NCI-H1105 treated with DMSO at 0.1 percent for 48 hours (cell line): ENCODE data around the gene ZNF268.
A peak's percentile ranks its signal among the peaks of the same experiment; 100 is the strongest.

Experiments used
- DNase-seq: peaks from one replicate; lab custom pipeline; 2025; lab: John Stamatoyannopoulos, UW

Gene ZNF268

DNA sequence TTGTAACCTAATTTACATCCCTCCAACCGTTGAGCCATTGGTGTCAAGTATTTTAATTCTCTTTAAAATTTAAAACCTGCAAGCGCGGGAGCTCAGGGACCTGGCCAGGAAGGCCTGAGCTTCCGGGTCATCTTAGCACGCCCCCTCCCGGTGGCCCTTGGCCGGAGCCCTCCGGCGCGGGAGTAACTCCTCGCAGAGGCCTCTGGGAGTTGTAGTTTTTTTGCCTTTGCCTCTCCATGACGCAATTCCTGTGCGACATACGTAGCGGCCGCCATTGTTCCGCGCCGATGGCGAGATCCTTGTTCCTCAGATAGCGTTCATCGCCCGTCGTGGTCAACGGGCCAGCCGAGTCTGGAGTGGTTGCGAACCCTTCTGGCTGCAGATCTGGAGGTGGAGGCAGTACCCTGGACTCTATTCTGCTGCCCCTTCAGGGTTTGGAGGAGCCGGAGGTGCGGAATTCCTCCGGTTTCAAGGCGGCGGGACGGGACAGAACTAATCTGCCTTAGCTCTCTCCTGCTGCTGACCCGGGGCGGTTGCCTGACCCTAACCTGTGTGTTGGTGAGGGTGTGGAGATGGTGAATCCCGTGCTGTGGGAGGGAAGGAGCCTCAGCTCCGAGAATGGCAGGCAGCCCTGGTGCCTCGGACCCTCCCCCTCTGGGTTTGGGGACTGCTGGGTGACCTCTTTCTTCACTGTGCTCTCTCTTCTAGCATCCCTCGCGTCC, at the start of gene ZNF268:
ZNF268 (plus strand) TSS at position 258 of the 722 bp plus-strand sequence. CDS start 503 bp downstream, outside the sequence.
- peak; percentile 92 for DNase-seq

DNA sequence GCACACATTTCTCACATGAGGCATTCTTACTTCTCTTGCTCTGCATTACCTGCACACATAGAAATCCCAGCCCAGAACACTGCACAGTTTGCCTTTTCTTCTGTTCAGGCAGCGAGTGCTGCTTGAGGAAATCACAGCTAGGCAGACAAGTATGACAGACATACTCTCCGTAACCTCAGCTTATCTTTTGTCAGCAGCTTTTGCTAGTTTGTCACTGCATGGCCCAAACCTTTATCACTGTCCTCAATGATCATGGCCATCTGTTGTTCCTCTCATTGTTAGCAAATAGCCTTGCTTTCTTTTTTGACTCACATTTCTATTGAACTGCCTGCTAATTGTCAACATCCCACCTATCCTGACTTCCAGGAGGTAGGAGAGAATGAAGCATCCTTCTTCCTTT, 45.5 kb upstream of the ZNF268 start:
- no peak for DNase-seq

DNA sequence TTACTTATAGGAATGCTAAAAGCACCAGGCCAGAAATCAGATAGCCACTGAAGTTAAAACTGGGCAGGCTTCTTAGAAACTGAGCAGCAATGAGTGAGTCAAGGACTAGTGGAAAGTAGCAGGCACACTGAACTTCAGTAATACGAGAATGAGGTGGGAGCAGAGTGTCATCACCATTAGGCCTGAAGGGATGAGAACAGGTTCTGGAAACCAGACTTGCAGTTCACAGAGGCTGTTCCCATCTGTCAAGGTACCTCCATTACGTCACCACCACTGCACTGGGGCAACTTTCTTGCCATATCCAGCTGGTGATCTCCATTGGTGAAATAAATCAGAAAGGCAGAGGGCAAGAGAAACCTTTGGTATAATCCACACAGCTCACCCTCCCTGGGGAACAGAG, 35.3 kb upstream of the ZNF268 start:
- DNase-seq, result no peak

DNA sequence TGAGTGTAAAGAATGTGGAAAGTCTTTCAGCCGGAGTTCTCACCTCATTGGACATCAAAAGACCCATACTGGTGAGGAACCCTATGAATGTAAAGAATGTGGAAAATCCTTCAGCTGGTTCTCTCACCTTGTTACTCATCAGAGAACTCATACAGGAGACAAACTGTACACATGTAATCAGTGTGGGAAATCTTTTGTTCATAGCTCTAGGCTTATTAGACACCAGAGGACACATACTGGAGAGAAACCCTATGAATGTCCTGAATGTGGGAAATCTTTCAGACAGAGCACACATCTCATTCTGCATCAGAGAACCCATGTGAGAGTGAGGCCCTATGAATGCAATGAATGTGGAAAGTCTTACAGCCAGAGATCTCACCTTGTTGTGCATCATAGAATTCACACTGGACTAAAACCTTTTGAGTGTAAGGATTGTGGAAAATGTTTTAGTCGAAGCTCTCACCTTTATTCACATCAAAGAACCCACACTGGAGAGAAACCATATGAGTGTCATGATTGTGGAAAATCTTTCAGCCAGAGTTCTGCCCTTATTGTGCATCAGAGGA, 25.1 kb upstream of the ZNF268 start:
- no peak for DNase-seq

DNA sequence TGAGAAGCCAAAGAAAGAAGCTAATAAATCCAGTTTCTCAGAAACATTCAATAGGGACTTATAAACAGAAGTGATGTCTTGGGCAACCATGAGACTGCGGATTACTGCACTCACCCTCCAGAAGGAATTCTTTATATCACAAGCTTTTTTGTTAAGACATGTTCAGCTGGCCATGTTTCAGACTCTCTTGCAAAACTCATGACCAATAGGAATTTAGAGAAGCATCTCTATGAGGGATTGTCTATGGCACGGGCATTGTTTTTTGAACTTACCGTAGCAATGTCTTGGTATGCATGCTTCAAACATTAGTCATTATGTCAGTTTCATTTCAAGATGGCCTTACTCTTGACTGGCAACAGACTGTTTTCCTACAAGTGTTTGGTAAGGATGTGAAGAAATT, 15.5 kb upstream of the ZNF268 start:
- DNase-seq, result no peak

DNA sequence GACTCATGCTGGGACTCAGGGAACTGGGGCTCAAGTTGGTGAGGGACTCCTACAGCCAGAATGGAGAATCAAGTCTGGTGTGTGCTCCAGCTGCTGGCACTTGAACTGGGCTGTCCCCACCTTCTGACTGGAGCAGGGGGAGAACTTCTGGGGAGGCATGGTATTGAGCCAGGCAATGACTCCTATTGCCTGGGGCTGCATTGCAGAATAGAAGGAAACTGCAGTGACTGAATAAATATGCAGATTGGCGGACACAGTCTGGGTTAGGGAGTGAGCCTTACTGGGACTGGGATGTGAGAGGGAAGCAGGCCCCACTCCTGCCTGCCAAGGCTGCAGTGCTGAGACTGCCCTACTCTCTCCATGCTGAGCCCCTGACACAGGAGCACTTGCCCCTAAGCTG, 8.8 kb upstream of the ZNF268 start:
- DNase-seq, result no peak

DNA sequence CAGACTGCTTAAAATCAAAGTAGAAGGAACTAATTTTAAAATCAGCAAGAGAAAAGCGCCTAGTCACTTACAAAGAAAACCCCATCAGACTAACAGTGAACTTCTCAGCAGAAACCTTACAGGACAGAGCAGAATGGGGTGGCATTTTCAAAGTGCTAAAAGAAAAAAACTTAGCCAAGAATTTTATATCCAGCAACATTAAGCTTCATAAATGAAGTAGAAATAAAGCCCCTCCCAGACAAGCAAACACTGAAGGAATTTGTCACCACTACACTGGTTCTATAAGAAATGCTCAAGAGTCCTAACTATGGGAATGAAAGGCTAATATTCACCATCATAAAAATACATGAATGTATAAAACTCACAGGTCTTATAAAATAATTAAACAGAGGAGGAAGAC, 6.4 kb upstream of the ZNF268 start:
- DNase-seq, result no peak

DNA sequence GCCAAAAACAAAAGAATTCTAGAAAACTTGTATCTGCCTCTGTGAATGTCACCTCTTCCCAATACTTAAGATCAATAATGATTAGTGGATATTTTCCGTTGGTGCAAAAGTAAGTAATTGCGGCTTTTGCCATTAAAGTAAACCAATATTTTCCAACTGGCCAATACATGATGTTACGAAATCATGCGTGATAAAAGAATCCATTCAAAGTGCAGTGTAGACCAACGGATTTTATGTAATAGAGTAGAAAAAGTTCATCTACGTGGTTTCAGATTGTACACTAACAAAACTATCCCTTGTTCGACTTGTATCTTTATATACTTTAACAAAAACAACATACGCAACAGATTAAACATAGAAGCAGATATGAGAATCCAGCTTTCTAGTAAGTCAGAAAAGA, 626 bp upstream of the ZNF268 start:
- DNase-seq, result no peak

DNA sequence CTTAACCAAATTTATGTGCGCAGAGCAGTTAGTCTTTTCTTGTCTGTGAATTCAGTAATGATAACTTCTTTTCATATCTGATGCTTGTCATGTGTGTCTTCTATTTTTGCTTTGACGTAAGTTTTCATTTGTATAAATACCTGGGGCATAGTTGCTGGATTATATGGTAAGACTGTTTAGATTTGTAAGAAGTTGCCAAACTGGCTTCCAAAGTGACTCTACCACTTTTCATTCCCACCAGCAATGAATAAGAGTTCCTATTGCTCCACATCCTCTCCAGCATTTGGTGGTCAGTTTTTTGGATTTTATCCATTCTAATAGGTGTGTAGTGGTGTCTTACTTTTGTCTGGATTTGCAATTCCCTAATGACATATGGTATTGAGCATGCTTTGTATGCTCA, 8.9 kb downstream of the ZNF268 start:
- DNase-seq, result no peak

DNA sequence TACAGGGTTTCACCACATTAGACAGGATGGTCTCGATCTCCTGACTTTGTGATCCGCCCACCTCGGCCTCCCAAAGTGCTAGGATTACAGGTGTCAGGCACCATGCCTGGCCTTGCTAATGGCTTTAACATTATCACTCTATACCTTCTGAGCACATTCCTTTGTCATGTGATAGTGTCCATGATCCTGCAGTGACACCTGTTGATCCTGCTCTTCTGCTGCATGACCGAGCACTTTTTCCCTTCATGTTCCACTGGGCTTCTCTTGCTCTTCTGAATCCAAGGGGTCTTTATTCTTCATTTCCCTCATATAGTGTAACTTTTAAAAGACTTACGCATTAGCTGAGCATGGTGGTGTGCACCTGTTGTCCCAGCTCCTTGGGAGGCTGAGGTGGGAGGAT, 11.6 kb downstream of the ZNF268 start:
- DNase-seq, result no peak

DNA sequence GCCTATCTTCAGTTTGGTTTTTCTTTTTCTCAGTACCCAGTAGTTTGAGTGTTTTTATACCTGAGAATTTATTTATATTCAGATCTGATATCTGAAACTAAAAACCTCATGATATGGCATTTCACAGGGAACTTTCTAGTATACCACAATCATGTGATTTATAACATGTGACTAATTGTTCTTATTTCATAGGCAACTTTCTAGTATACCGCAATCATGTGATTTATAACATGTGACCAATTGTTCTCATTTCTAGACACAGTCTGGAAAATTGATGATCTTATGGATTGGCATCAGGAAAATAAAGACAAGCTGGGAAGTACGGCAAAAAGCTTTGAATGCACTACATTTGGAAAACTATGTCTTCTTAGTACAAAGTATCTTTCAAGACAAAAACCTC, 20.6 kb downstream of the ZNF268 start:
- DNase-seq, result no peak

DNA sequence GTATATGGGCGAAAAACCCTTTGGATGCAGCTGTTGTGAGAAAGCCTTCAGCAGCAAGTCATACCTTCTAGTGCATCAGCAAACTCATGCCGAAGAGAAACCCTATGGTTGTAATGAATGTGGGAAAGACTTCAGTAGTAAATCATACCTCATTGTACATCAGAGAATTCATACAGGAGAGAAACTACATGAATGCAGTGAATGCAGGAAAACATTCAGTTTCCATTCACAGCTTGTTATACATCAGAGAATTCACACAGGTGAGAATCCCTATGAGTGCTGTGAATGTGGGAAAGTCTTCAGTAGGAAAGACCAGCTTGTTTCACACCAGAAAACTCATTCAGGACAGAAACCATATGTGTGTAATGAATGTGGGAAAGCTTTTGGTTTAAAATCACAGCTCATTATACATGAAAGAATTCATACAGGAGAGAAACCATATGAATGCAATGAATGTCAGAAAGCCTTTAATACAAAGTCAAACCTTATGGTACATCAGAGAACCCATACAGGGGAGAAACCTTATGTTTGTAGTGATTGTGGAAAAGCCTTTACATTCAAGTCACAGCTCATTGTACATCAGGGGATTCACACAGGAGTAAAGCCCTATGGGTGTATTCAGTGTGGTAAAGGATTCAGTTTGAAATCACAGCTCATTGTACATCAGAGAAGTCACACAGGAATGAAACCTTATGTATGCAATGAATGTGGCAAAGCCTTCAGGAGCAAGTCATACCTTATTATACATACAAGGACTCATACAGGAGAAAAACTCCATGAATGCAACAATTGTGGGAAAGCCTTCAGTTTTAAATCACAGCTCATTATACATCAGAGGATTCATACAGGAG, 21.4 kb downstream of the ZNF268 start:
- DNase-seq, result peak; percentile 9

DNA sequence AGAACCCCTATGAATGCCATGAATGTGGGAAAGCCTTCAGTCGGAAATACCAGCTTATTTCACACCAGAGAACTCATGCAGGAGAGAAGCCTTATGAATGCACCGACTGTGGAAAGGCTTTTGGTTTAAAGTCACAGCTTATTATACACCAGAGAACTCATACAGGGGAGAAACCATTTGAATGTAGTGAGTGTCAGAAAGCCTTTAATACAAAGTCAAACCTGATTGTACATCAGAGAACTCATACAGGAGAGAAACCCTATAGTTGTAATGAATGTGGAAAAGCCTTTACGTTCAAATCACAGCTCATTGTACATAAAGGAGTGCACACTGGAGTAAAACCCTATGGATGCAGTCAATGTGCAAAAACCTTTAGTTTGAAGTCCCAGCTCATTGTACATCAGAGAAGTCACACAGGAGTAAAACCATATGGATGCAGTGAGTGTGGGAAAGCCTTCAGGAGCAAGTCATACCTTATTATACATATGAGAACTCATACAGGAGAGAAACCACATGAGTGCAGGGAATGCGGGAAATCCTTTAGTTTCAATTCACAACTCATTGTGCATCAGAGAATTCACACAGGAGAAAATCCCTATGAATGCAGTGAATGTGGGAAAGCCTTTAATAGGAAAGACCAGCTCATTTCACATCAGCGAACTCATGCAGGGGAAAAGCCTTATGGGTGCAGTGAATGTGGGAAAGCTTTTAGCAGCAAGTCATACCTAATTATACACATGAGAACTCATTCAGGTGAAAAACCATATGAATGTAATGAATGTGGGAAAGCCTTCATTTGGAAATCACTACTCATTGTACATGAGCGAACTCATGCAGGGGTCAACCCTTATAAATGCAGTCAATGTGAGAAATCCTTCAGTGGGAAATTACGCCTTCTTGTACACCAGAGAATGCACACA, 22.3 kb downstream of the ZNF268 start:
- peak; percentile 15 for DNase-seq

DNA sequence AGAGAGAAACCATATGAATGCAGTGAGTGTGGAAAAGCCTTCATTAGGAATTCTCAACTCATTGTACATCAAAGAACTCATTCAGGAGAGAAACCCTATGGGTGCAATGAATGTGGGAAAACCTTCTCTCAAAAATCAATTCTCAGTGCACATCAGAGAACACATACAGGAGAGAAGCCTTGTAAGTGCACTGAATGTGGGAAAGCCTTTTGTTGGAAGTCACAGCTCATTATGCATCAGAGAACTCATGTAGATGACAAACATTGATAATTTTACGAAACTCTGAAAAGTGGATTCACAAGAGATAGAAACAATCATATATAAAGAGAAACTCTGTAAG, 22.9 kb downstream of the ZNF268 start:
- no peak for DNase-seq

DNA sequence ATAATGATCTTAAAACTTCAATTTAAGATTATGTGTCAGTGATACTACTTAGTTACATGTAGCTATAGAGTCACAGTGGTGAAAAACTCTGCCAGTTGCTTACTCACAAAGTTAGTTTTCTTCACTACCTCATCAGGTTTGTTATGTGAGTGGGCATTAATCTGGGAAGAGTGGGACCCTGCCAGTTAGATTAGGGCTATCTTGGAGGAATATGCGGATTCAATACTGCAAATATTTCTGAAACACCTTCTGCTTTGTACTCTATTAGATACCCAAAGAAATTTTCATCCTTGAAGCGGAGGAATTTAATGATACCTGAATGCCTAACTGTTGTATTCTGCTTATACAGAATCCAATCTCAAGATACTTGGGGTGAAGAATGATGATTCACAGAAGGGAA, 25.1 kb downstream of the ZNF268 start:
- DNase-seq, result no peak

DNA sequence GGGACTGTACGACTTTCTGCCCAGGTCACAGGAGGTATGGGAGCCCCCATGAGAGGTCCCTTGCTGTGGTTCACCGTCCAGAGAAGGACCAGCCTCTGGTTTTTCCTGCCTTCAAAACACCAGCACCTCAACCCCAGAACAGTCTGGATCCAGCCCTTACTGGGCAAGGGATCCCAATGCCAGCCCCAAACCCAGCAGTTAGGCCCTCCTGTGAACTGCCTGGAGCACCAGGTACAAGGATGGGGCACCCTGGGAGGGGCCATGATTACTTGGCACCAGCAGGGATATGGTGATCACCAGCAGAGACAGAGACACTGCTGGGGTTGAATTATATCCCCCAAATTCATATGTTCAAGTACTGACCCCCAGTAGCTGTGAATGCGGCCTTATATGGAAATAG, 34.4 kb downstream of the ZNF268 start:
- no peak for DNase-seq

DNA sequence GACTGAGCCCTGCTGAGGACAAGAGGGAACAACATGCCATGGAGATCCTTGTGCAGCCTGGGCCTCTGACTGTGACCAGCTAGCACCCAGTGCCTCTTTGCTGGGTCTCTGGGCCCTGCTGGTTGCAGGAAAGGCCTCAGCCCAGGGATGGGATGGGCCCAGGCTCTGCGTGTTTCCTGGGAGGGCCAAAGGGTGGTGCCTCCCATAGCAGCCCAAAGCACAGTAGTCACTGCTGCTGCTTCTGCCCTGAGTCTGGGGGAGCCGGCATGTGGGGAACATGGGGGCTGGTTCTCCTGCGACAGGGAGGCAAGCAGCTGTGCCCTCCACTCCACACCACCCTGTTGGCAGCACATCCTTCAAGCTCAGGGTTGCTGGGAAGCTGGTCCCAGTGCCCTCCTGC, 35.9 kb downstream of the ZNF268 start:
- no peak for DNase-seq

DNA sequence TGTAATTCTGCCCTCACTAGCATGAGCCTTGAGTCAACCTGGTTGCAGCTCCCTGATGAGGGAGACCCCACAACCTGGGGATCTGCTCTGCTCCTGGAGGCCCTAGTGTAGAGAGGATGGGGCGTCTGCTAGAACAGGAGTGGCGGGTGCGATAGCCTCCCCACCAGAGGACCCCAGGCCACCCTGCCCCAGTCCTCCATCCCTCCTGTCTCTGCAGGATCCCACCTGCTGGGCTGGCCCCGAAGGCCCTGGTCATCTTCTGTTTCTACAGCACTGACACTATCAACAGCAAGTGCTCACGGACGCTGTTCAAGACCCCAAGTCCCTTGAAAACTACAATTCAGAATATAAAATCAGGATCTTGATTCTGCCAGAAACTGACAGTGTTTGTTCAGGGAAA, 39.2 kb downstream of the ZNF268 start:
- no peak for DNase-seq

DNA sequence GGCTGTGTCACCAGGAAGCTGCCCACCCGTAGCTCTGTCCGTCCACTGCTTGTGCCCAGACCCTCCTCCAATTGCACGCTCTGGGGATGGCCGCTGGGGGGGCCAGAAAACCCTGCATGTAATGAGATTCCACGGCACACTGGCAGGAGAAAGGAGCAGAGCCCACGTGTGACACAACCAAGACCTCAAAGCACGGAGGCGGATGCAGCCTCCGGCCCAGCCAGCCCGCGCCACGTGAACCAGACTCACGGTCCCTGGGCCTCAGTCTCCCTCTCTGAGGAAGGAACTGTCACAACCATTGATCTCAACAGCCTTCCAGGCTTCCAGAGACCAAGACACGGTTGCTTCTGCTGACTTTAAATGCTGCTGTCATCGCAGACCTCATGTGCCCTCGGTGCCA, 39.9 kb downstream of the ZNF268 start:
- DNase-seq, result no peak

DNA sequence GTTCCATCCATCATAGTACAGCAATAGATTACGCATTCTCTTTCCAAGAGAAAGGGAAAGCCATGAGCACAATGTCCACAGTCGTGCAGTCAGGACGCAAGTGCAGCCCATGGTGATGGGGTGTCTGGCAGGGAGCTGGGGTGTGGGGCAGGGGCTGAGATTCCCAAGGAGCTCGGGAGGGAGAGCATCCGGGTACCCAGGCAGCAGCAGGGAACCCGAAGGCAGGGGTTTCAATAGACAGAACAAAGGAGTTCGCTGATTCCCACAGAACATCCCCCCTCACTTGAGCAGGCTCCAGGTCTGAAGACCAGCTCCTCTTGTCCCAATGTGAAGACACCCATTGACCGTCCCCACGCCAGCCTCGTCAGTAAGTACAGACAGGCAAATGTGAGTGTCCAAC, 40.9 kb downstream of the ZNF268 start:
- no peak for DNase-seq

DNA sequence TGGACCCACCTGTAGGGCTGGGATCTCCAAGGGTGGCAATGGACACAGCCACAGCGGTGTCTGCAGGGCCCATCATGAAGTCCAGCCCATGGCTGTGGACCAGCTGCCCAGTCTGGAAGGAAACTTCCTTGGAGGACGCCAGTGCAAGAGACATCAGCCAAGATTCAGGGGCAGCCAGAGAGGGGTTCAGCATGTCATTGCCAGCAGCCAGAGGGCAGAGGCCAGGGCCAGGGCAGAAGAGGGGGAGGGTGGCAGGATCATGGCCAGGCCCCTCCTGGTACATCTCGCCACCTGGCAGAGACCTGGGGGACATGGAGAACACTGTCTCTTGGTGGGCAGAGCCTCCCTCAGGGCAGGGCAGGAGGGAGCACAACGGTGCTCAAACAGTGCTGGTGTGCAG, 44.2 kb downstream of the ZNF268 start:
- DNase-seq, result no peak

DNA sequence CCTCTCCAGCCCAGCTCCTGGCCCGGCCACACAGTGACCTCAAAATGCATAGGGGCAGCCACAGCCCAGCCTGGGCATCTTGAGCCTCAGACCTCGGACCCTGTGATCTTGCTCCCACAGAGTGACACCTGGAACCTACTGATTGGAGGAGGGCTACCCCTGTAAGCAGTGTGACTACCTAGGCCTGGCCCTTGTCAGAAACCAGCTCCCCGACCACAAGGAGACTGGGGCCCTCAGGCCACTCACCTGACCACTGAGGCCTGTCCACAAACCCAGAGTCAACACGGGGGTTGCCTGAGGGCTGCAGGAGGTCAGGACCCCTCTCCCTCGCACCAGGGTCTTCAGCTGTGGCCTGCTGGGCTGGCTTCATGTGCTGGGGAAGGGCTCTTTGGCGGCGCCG, 45.4 kb downstream of the ZNF268 start:
- DNase-seq, result no peak
